Caco-2 (cell line): ENCODE measurements around the gene LENG8. TPM values are rescaled to one million over a fixed set of nuclear protein-coding genes. Genes with fewer than 3 reads are reported as not detected.
A peak's percentile ranks its signal among the peaks of the same experiment; 100 is the strongest.

Experiments used
- BruUV-seq: library from RNA; stranded (reverse); fragments of 400-500 nt; replicated peaks from 2 replicates; lab custom pipeline; 2021; lab: Mats Ljungman, UMichigan
- CTCF ChIA-PET: fragments of 300-600 bp; sonication (Branson Sonifier 250); formaldehyde crosslinking; loops from one replicate; lab custom pipeline; 2022; ENCODE audit warnings: antibody characterized with exemption; lab: Charles Lee
- POLR2A ChIA-PET: fragments of 300-600 bp; sonication (Branson Sonifier 250); formaldehyde crosslinking; loops from one replicate; lab custom pipeline; 2022; ENCODE audit warnings: antibody characterized with exemption; lab: Charles Lee
- DNase-seq, 2 experiments: peaks; one replicate each; pipeline versions ENCODE4 v3.0.0 to v3.0.0-alpha.2; 2020 to 2022
- H3K27me3 ChIP-seq: replicated peaks from 2 replicates; pipeline ENCODE4 v1.6.0; 2011; ENCODE audit warnings: low read length; ENCODE audit not compliant: control insufficient read depth, insufficient read depth
- H3K36me3 ChIP-seq: 2 replicates; pipeline ENCODE4 v1.5.1; 2011; ENCODE audit warnings: low read length; ENCODE audit not compliant: control insufficient read depth, insufficient read depth
- H3K4me1 ChIP-seq: fragments of 250-450 bp; sonication (Bioruptor Pico); 2 replicates; pipeline ENCODE4 v1.5.1; 2020; ENCODE audit warnings: mild to moderate bottlenecking
- H3K4me3 ChIP-seq: 2 replicates; pipeline ENCODE4 v1.5.1; 2011; ENCODE audit warnings: low read depth, mild to moderate bottlenecking, control low read depth, low read length
- H3K9me3 ChIP-seq: fragments of 250-450 bp; sonication (Bioruptor Pico); 2 replicates; pipeline ENCODE4 v1.5.1; 2020; ENCODE audit warnings: mild to moderate bottlenecking, moderate library complexity
- H3K27ac Mint-ChIP-seq: one replicate; pipeline ENCODE4 v1.8.0; 2022; ENCODE audit warnings: mixed read lengths; ENCODE audit not compliant: unreplicated experiment
- H3K27me3 Mint-ChIP-seq: one replicate; pipeline ENCODE4 v1.8.0; 2022; ENCODE audit warnings: mixed read lengths; ENCODE audit not compliant: insufficient read depth, unreplicated experiment
- H3K36me3 Mint-ChIP-seq: one replicate; pipeline ENCODE4 v1.8.0; 2022; ENCODE audit warnings: mild to moderate bottlenecking, mixed read lengths; ENCODE audit not compliant: insufficient read depth, unreplicated experiment
- H3K4me1 Mint-ChIP-seq: one replicate; pipeline ENCODE4 v1.8.0; 2022; ENCODE audit warnings: low read depth, mixed read lengths; ENCODE audit not compliant: unreplicated experiment
- H3K4me3 Mint-ChIP-seq: one replicate; pipeline ENCODE4 v1.8.0; 2022; ENCODE audit warnings: mild to moderate bottlenecking, moderate library complexity, mixed read lengths; ENCODE audit not compliant: unreplicated experiment
- H3K9me3 Mint-ChIP-seq: one replicate; pipeline ENCODE4 v1.8.0; 2022; ENCODE audit warnings: mixed read lengths; ENCODE audit not compliant: unreplicated experiment
- intact Hi-C: fragments of 100-400 bp; cut with micrococcal nuclease; formaldehyde crosslinking; loops from one replicate; pipeline ENCODE4 v1.10.0; 2022; ENCODE audit not compliant: unreplicated experiment
- total RNA-seq: library from RNA; stranded (reverse); gene quantifications from 2 replicates; pipeline ENCODE4 v1.2.3, GENCODE V29; 2022
- TF ChIP-seq, protein P1 (sequence below), 2 experiments: fragments of 200-600 bp in 1 of 2; IDR thresholded peaks; 1 replicate in 1 of 2; 2 replicates in 1 of 2; pipeline versions ENCODE4 v1.5.1 to v1.8.0; 2011 to 2022; ENCODE audit warnings: antibody characterized with exemption in 1 of 2, control low read depth in 1 of 2, inconsistent platforms in 1 of 2, low read depth in 1 of 2, low read length in 1 of 2, mild to moderate bottlenecking in 1 of 2, moderate library complexity in 1 of 2; ENCODE audit not compliant: insufficient read depth in 1 of 2, severe bottlenecking in 1 of 2, unreplicated experiment in 1 of 2

Gene LENG8
- total RNA-seq, 1 experiment from 2014 or later = 143 TPM

DNA sequence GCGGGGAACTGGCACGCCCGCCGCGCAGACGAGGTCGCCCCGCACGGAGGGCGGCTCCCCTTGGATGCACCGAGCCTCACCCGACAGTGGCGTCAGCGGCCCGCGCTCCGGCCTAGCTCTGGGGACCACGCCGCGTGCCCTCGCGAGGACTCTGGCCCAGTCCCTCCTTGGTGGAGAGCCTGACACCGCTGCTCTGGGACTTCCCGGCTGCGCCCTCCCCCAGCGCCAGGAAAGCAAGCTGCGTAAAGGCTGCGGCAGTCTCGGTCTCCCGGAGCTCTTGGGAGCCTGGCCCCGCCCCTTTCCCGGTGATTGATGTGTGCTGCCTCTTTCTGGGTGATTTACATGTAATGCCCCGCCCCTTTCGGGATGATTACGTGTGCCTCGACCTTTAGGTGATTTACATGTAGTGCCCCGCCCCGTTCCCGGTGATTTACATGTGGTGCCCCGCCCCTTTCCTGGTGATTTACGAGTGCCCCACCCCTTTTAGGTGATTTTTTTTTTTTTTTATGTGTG, 14.6 kb downstream of the LENG8 start, which contains the start of gene LENG9:
LENG9 (minus strand) TSS at position 248 of the 513 bp plus-strand sequence. CDS start 252 bp downstream, outside the sequence.
- peak; percentile 99 to 100 for DNase-seq
- Histone ChIP-seq H3K9me3 (no peaks in the 10 kb centered on the region), H3K4me1 (peaks cover 15% of the 10 kb centered on the region), H3K4me3 (peak within 1 kb of the TSS; percentile 81), H3K36me3 (peaks cover 2% of the 10 kb centered on the region; the same call in 1 of the 2 replicates), H3K27me3 (no peaks in the 10 kb centered on the region)
- POLR2A ChIA-PET = interaction anchor here (0.6 to 3.1 kb wide), 7 partner anchors 15 to 600 kb away, joined by 3 to 48 read pairs (median 4); partner anchors contain the start of genes CNOT3, LENG8, MBOAT7 and TSEN34
- TF ChIP-seq, protein P1, sequence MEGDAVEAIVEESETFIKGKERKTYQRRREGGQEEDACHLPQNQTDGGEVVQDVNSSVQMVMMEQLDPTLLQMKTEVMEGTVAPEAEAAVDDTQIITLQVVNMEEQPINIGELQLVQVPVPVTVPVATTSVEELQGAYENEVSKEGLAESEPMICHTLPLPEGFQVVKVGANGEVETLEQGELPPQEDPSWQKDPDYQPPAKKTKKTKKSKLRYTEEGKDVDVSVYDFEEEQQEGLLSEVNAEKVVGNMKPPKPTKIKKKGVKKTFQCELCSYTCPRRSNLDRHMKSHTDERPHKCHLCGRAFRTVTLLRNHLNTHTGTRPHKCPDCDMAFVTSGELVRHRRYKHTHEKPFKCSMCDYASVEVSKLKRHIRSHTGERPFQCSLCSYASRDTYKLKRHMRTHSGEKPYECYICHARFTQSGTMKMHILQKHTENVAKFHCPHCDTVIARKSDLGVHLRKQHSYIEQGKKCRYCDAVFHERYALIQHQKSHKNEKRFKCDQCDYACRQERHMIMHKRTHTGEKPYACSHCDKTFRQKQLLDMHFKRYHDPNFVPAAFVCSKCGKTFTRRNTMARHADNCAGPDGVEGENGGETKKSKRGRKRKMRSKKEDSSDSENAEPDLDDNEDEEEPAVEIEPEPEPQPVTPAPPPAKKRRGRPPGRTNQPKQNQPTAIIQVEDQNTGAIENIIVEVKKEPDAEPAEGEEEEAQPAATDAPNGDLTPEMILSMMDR (IDR thresholded peaks at IDR 0.05; ENCODE audit: insufficient read depth in 1 of 2, low read depth in 1 of 2, low read length in 1 of 2, severe bottlenecking in 1 of 2, unreplicated experiment in 1 of 2) = no peak
- Mint-ChIP-seq H3K27me3 (no peaks in the 10 kb centered on the region), H3K9me3 (no peaks in the 10 kb centered on the region), H3K36me3 (peaks cover 73% of the 10 kb centered on the region), H3K4me1 (peaks cover 25% of the 10 kb centered on the region), H3K4me3 (peak within 1 kb of the TSS; percentile 92), H3K27ac (peak within 1 kb of the TSS; percentile 99)
- no TSS peak for BruUV-seq
- CTCF ChIA-PET = interaction anchor here (0.6 to 1.9 kb wide), 6 partner anchors 14 to 684 kb away, joined by 3 to 12 read pairs (median 3); partner anchors contain the start of genes LENG8 and MBOAT7
- intact Hi-C loops = loop anchor here (1.0 to 5.0 kb wide), 3 partner anchors 14 to 1679 kb away; partner anchors contain the start of genes LENG8, TSEN34 and ZNF444

DNA sequence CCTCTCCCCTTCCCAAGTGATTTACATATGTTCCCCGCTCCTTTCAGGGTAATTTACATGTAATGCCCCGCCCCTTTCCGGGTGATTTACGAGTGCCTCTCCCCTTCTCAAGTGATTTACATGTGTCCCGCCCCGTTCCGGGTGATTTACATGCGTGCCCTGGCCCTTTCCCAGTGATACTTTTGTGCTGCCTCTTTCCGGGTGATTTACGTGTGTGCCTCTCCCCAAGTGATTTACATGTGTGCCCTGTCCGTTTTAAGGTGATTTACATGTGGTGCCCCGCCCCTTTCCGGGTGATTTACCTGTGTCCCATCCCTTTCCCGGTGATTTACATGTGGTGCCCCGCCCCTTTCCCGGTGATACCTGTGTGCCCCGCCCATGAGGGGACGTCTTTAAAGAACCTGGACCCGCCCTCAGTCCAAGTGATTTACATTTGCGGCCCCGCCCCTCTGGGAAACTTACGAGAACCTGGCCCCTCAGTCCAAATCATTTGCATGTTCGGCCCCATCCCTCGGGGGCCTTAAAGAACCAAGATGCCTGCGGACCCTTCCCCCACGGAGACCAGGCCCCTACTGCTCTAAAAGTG, 15.1 kb downstream of the LENG8 start:
- peak overlapping the region; percentile 99 for H3K27ac Mint-ChIP-seq
- Histone ChIP-seq H3K36me3 (0 out of 2 replicates have a peak, but pooled peaks cover 2% of the 10 kb centered on the region), H3K4me1 (peaks cover 15% of the 10 kb centered on the region), H3K9me3 (no peaks in the 10 kb centered on the region), H3K4me3 (peak overlapping the region; percentile 81), H3K27me3 (no peaks in the 10 kb centered on the region)
- peaks cover 25% of the 10 kb centered on the region for H3K4me1 Mint-ChIP-seq
- CTCF ChIA-PET = interaction anchor here (0.6 to 1.9 kb wide), 5 partner anchors 16 to 683 kb away, joined by 3 to 12 read pairs (median 3); partner anchors contain the start of genes LENG8 and MBOAT7
- H3K9me3 Mint-ChIP-seq = no peaks in the 10 kb centered on the region
- H3K36me3 Mint-ChIP-seq = peaks cover 67% of the 10 kb centered on the region
- intact Hi-C loops = loop anchor here (1.0 to 5.0 kb wide), 3 partner anchors 15 to 1678 kb away; partner anchors contain the start of genes LENG8, TSEN34 and ZNF444
- no peaks in the 10 kb centered on the region for H3K27me3 Mint-ChIP-seq
- no TSS peak for BruUV-seq
- peak overlapping the region; percentile 92 for H3K4me3 Mint-ChIP-seq
- TF ChIP-seq, protein P1 (IDR thresholded peaks at IDR 0.05; ENCODE audit: insufficient read depth in 1 of 2, low read depth in 1 of 2, low read length in 1 of 2, severe bottlenecking in 1 of 2, unreplicated experiment in 1 of 2) = no peak
- peak; percentile 97 to 100 for DNase-seq
- POLR2A ChIA-PET = interaction anchor here (0.6 to 3.1 kb wide), 5 partner anchors 15 to 327 kb away, joined by 3 to 48 read pairs (median 4); partner anchors contain the start of genes CNOT3, LENG8 and MBOAT7
